WTC11 (cell line): ENCODE results near the gene IP6K3. TPM values are rescaled to one million over a fixed set of nuclear protein-coding genes. Genes with fewer than 3 reads are reported as not detected.

ENCODE experiments used
- ATAC-seq: fragments of 200-7000 bp; cut with Tn5 transposase; 2 replicates; pipeline ENCODE4 v1.10.0; 2021; ENCODE audit warnings: mild to moderate bottlenecking, moderate library complexity
- CTCF ChIA-PET: fragments of 300-600 bp; sonication (Branson Sonifier 250); formaldehyde crosslinking; loops from one replicate; lab custom pipeline; 2021; ENCODE audit warnings: antibody characterized with exemption; lab: Charles Lee
- POLR2A ChIA-PET: fragments of 350-600 bp; sonication (Branson Sonifier 250); formaldehyde crosslinking; loops from one replicate; lab custom pipeline; 2021; ENCODE audit warnings: antibody characterized with exemption; lab: Charles Lee
- DNase-seq: peaks from one replicate; pipeline ENCODE4 v3.0.0; 2021; ENCODE audit warnings: low spot score
- H3K27ac Mint-ChIP-seq: 2 replicates; pipeline ENCODE4 v1.8.0; 2021; ENCODE audit warnings: mixed read lengths
- H3K27me3 Mint-ChIP-seq: 2 replicates; pipeline ENCODE4 v1.8.0; 2021; ENCODE audit warnings: low read depth, mild to moderate bottlenecking, moderate library complexity, mixed read lengths
- H3K36me3 Mint-ChIP-seq: 2 replicates; pipeline ENCODE4 v1.8.0; 2021; ENCODE audit warnings: mixed read lengths
- H3K4me1 Mint-ChIP-seq: 2 replicates; pipeline ENCODE4 v1.8.0; 2022; ENCODE audit warnings: mixed read lengths
- H3K4me3 Mint-ChIP-seq: 2 replicates; pipeline ENCODE4 v1.8.0; 2021; ENCODE audit warnings: mild to moderate bottlenecking, moderate library complexity, mixed read lengths
- H3K9me3 Mint-ChIP-seq: 2 replicates; pipeline ENCODE4 v1.8.0; 2021; ENCODE audit warnings: mixed read lengths
- AFF4 ChIP-seq: sonication (generic); formaldehyde crosslinking; IDR thresholded peaks from 2 replicates; pipeline ENCODE4 v1.8.1; 2023; ENCODE audit warnings: mild to moderate bottlenecking, missing genetic modification reagents, borderline replicate concordance
- ATF1 ChIP-seq: sonication (generic); formaldehyde crosslinking; IDR thresholded peaks from 2 replicates; pipeline ENCODE4 v1.8.1; 2023; ENCODE audit warnings: mild to moderate bottlenecking, moderate library complexity, missing genetic modification reagents
- CDX4 ChIP-seq: fragments of 250-450 bp; sonication (Bioruptor Pico); IDR thresholded peaks from 2 replicates; pipeline ENCODE4 v1.9.0; 2021; ENCODE audit warnings: moderate library complexity, mild to moderate bottlenecking, inconsistent platforms, borderline replicate concordance
- CREM ChIP-seq: sonication (generic); formaldehyde crosslinking; IDR thresholded peaks from 2 replicates; pipeline ENCODE4 v1.8.1; 2022; ENCODE audit warnings: mild to moderate bottlenecking, missing genetic modification reagents, moderate library complexity
- E2F5 ChIP-seq: sonication (generic); formaldehyde crosslinking; IDR thresholded peaks from 2 replicates; pipeline ENCODE4 v1.8.1; 2022; ENCODE audit warnings: mild to moderate bottlenecking, moderate library complexity, missing genetic modification reagents
- ESRRA ChIP-seq: sonication (generic); formaldehyde crosslinking; IDR thresholded peaks from 2 replicates; pipeline ENCODE4 v1.8.1; 2022; ENCODE audit warnings: mild to moderate bottlenecking, missing genetic modification reagents, borderline replicate concordance
- ETV6 ChIP-seq: sonication (generic); formaldehyde crosslinking; IDR thresholded peaks from 2 replicates; pipeline ENCODE4 v1.8.1; 2022; ENCODE audit warnings: mild to moderate bottlenecking, missing genetic modification reagents
- FOXK1 ChIP-seq: sonication (generic); formaldehyde crosslinking; IDR thresholded peaks from 2 replicates; pipeline ENCODE4 v1.8.0; 2022; ENCODE audit warnings: mild to moderate bottlenecking, moderate library complexity, missing genetic modification reagents
- HMGXB4 ChIP-seq: sonication (generic); formaldehyde crosslinking; IDR thresholded peaks from 2 replicates; pipeline ENCODE4 v1.8.1; 2023; ENCODE audit warnings: mild to moderate bottlenecking, moderate library complexity, missing genetic modification reagents
- KAT7 ChIP-seq: sonication (generic); formaldehyde crosslinking; IDR thresholded peaks from 2 replicates; pipeline ENCODE4 v1.8.1; 2023; ENCODE audit warnings: missing genetic modification reagents, mild to moderate bottlenecking, borderline replicate concordance
- MYBL2 ChIP-seq: sonication (generic); formaldehyde crosslinking; IDR thresholded peaks from 2 replicates; pipeline ENCODE4 v1.8.1; 2023; ENCODE audit warnings: mild to moderate bottlenecking, moderate library complexity, missing genetic modification reagents
- NFE2L1 ChIP-seq: sonication (generic); formaldehyde crosslinking; IDR thresholded peaks from 2 replicates; pipeline ENCODE4 v1.8.1; 2023; ENCODE audit warnings: missing genetic modification reagents
- NFYB ChIP-seq: sonication (generic); formaldehyde crosslinking; conservative IDR thresholded peaks from 2 replicates; pipeline ENCODE4 v1.8.0; 2022; ENCODE audit warnings: low read depth, missing genetic modification reagents
- SOX15 ChIP-seq: fragments of 250-450 bp; sonication (Bioruptor Pico); IDR thresholded peaks from 2 replicates; pipeline ENCODE4 v1.9.0; 2021; ENCODE audit warnings: mild to moderate bottlenecking
- STAT6 ChIP-seq: sonication (generic); formaldehyde crosslinking; conservative IDR thresholded peaks from 2 replicates; pipeline ENCODE4 v1.8.1; 2023; ENCODE audit warnings: mild to moderate bottlenecking, low read depth, missing genetic modification reagents, moderate library complexity
- TEAD1 ChIP-seq: sonication (generic); formaldehyde crosslinking; IDR thresholded peaks from 2 replicates; pipeline ENCODE4 v1.8.0; 2022; ENCODE audit warnings: mild to moderate bottlenecking, missing genetic modification reagents
- TEAD4 ChIP-seq: sonication (generic); formaldehyde crosslinking; IDR thresholded peaks from 2 replicates; pipeline ENCODE4 v1.8.0; 2022; ENCODE audit warnings: mild to moderate bottlenecking, missing genetic modification reagents
- ZMAT4 ChIP-seq: fragments of 250-450 bp; sonication (Bioruptor Pico); IDR thresholded peaks from 2 replicates; pipeline ENCODE4 v1.9.0; 2021; ENCODE audit warnings: mild to moderate bottlenecking
- ZNF416 ChIP-seq: fragments of 250-450 bp; sonication (Bioruptor Pico); IDR thresholded peaks from 2 replicates; pipeline ENCODE4 v1.9.0; 2021; ENCODE audit warnings: mild to moderate bottlenecking, inconsistent platforms
- total RNA-seq: library from RNA; stranded (reverse); gene quantifications from 3 replicates; pipeline ENCODE4 v1.2.3, GENCODE V29; 2021

The IP6K3 gene
- total RNA-seq, 1 experiment from 2014 or later, result 1.1 TPM

- H3K27me3 Mint-ChIP-seq, result no peaks in the 10 kb centered on the region
- CTCF ChIA-PET, result interaction anchor here (2.5 kb wide), 1 partner anchor 112 kb away, joined by 8 read pairs; no protein-coding TSS in a partner anchor
- H3K9me3 Mint-ChIP-seq, result no peaks in the 10 kb centered on the region
- DNase-seq (no peak), ATAC-seq (no peak)
- 0 out of 2 replicates have a peak overlapping the region, but pooled peaks have one; percentile 53 for H3K27ac Mint-ChIP-seq
- H3K4me3 Mint-ChIP-seq, result no peak overlapping the region
- POLR2A ChIA-PET, result no interaction called here
- peaks cover 19% of the 10 kb centered on the region for H3K4me1 Mint-ChIP-seq
- TF ChIP-seq HMGXB4 (CRISPR knock-in tag) (no peak), CREM (CRISPR knock-in tag) (no peak), ESRRA (no peak), AFF4 (no peak), ATF1 (CRISPR knock-in tag) (no peak), TEAD4 (no peak), ETV6 (CRISPR knock-in tag) (no peak), MYBL2 (CRISPR knock-in tag) (no peak), TEAD1 (no peak), CDX4 (CRISPR knock-in tag) (no peak), KAT7 (CRISPR knock-in tag) (no peak), ZNF416 (no peak)
- peaks cover 52% of the 10 kb centered on the region for H3K36me3 Mint-ChIP-seq
These were observed 50.6 kb downstream of the IP6K3 start for GRCh38 chr6:33696076-33696475.

- Mint-ChIP-seq H3K9me3 (no peaks in the 10 kb centered on the region), H3K4me3 (no peak overlapping the region), H3K27me3 (no peaks in the 10 kb centered on the region), H3K36me3 (peaks cover 58% of the 10 kb centered on the region), H3K27ac (no peak overlapping the region), H3K4me1 (peaks cover 19% of the 10 kb centered on the region)
- CTCF ChIA-PET, result interaction anchor here (0.7 to 2.5 kb wide), 2 partner anchors 112 kb away, joined by 3 to 8 read pairs; no protein-coding TSS in a partner anchor
- DNase-seq, result no peak
- TF ChIP-seq E2F5 (CRISPR knock-in tag), result no peak
- no peak for TF ChIP-seq NFE2L1
- TF ChIP-seq STAT6 (CRISPR knock-in tag), result no peak
- no peak for TF ChIP-seq ZMAT4 (CRISPR knock-in tag)
- TF ChIP-seq SOX15 (CRISPR knock-in tag), result no peak
- no peak for TF ChIP-seq FOXK1 (CRISPR knock-in tag)
- TF ChIP-seq NFYB (CRISPR knock-in tag), result no peak
- TF ChIP-seq, all 79 proteins: peak for 0
- no peak for ATAC-seq
- POLR2A ChIA-PET, result no interaction called here
These were observed 51.2 kb downstream of the IP6K3 start for GRCh38 chr6:33695451-33695887.
